Lung (tissue), 12 donors: ENCODE results near the gene C21orf91. TPM values are rescaled to one million over a fixed set of nuclear protein-coding genes. Genes with fewer than 3 reads are reported as not detected.

Experiments used
- ATAC-seq: fragments of 200-7000 bp; cut with Tn5 transposase; one replicate; pipeline ENCODE4 v1.9.1; 2020; ENCODE audit warnings: moderate number of reproducible peaks; ENCODE audit not compliant: insufficient read depth, low FRiP score
- DNase-seq, 3 donors: peaks; one replicate each; pipeline ENCODE4 v3.0.0-alpha.2; 2013 to 2017
- H3K27ac ChIP-seq, 2 donors: one replicate each; pipeline ENCODE4 v1.5.1; 2013; ENCODE audit warnings: mild to moderate bottlenecking in 2 of 2, moderate library complexity in 2 of 2, control low read depth in 1 of 2, inconsistent platforms in 1 of 2, low read depth in 1 of 2, low read length in 1 of 2
- H3K27me3 ChIP-seq, 3 donors: one replicate each; pipeline ENCODE4 v1.5.1; 2013; ENCODE audit warnings: low read length in 2 of 3; ENCODE audit not compliant: control insufficient read depth in 3 of 3, insufficient read depth in 3 of 3
- H3K36me3 ChIP-seq, 4 donors: one replicate each; pipeline ENCODE4 v1.5.1; 2013; ENCODE audit warnings: low read length in 4 of 4, mild to moderate bottlenecking in 1 of 4, moderate library complexity in 1 of 4; ENCODE audit not compliant: control insufficient read depth in 4 of 4, insufficient read depth in 4 of 4
- H3K4me1 ChIP-seq, 5 donors: one replicate each; pipeline ENCODE4 v1.5.1; 2013; ENCODE audit warnings: low read length in 5 of 5, mild to moderate bottlenecking in 2 of 5, moderate library complexity in 1 of 5; ENCODE audit not compliant: control insufficient read depth in 5 of 5, insufficient read depth in 5 of 5
- H3K4me3 ChIP-seq: one replicate; pipeline ENCODE4 v1.5.1; 2013; ENCODE audit warnings: mild to moderate bottlenecking, control low read depth, moderate library complexity
- H3K9ac ChIP-seq, 2 donors: one replicate each; pipeline ENCODE4 v1.5.1; 2013; ENCODE audit warnings: low read length in 2 of 2, control low read depth in 1 of 2; ENCODE audit not compliant: insufficient read depth in 1 of 2
- H3K9me3 ChIP-seq, 4 donors: one replicate each; pipeline ENCODE4 v1.5.1; 2013; ENCODE audit warnings: low read length in 3 of 4, mild to moderate bottlenecking in 1 of 4, moderate library complexity in 1 of 4; ENCODE audit not compliant: control insufficient read depth in 4 of 4, insufficient read depth in 3 of 4
- WGBS, 2 donors: extraction: QIAGEN DNeasy Blood & Tissue Kit; methylation state at CpG; one replicate each; pipeline ENCODE4 v1.1.7; 2013; 5-methylcytosine and 5-hydroxymethylcytosine counted together
- polyA plus RNA-seq, 2 donors: library from polyadenylated mRNA; stranded (reverse); fragments of 200-250 nt; gene quantifications; one replicate each; pipeline ENCODE4 v1.2.1, GENCODE V29; 2013
- total RNA-seq, 2 donors: library from RNA; depleted of rRNA in 1 of 2; stranded (reverse); fragments of >200 nt in 1 of 2; gene quantifications; one replicate each; pipeline ENCODE4 v1.2.1, GENCODE V29; 2014 to 2021
- TF ChIP-seq, protein P1 (sequence below): IDR thresholded peaks from 2 replicates; pipeline ENCODE4 v1.5.1; 2012; ENCODE audit warnings: mild to moderate bottlenecking; ENCODE audit errors: control extremely low read depth, extremely low read depth
- donor health status: control.
- donor health status: control.
- donor health status: Bipolar disorder and iron deficiency.
- donor health status: healthy.
- donor health status: DM: yes; HTN: yes; CAD: no.

C21orf91 gene
- total and polyA plus RNA-seq, 4 donors: 2.8 to 19.0 (median 10.2) TPM

DNA sequence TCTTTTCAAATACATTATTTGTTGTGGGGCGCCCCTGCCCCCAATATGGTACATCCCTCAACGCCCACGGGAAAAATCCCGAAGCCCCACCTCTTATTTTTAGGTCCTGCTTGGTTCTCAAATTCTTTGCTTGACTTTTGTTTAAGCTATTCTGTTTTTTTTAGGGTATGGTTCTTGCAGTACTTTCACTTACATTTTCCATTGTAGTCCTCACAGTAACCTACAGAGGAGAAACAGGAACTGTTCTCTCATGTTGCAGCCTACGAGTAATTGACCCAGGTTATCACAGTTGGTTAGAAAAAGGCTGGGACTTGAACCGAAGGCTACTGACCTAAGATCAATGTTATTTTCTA, 697 bp upstream of the C21orf91 start:
- Histone ChIP-seq H3K4me3 (peak overlapping the region; percentile 43), H3K9me3 (no peaks in the 10 kb centered on the region), H3K36me3 (peaks cover 0 to 2% (median 0%) of the 10 kb centered on the region in 4 donors), H3K27me3 (no peaks in the 10 kb centered on the region), H3K4me1 (peaks cover 0 to 10% (median 3%) of the 10 kb centered on the region in 5 donors), H3K9ac (peak overlapping the region; percentile 56 to 86), H3K27ac (peak overlapping the region; percentile 93 to 97)
- WGBS, 2 donors: 0 to 1% methylated on average over 6 of the region's 6 CpGs
- DNase-seq (no peak), ATAC-seq (peak; percentile 57)
- TF ChIP-seq, protein P1, sequence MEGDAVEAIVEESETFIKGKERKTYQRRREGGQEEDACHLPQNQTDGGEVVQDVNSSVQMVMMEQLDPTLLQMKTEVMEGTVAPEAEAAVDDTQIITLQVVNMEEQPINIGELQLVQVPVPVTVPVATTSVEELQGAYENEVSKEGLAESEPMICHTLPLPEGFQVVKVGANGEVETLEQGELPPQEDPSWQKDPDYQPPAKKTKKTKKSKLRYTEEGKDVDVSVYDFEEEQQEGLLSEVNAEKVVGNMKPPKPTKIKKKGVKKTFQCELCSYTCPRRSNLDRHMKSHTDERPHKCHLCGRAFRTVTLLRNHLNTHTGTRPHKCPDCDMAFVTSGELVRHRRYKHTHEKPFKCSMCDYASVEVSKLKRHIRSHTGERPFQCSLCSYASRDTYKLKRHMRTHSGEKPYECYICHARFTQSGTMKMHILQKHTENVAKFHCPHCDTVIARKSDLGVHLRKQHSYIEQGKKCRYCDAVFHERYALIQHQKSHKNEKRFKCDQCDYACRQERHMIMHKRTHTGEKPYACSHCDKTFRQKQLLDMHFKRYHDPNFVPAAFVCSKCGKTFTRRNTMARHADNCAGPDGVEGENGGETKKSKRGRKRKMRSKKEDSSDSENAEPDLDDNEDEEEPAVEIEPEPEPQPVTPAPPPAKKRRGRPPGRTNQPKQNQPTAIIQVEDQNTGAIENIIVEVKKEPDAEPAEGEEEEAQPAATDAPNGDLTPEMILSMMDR: no peak

GRCh38 chr21:17818186-17819113, 706 bp downstream of the C21orf91 start:
- H3K9me3 ChIP-seq: no peaks in the 10 kb centered on the region

DNA sequence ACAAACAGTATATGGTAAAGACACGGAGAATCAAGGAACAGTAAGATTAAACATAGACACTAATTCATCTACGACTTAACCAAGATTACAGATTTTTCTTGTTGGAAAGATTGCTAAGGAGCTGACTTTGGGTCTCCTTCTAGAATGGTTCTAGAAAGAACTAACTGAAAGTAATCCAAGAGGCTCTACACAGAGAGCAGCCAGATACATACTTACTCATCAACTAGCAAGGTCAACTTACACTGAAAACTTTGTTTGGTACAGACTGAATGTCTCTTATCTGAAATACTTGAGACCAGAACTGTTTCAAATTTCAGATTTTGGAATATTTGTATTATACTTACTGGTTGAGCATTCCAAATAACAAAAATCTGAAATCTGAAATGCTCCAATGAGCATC, 5.8 kb downstream of the C21orf91 start:
- DNase-seq (no peak), ATAC-seq (no peak)
- TF ChIP-seq, protein P1: no peak
- H3K9me3 ChIP-seq: peaks cover 0 to 7% (median 2%) of the 10 kb centered on the region in 4 donors
- 97 to 98% methylated on average over 2 of the region's 2 CpGs for WGBS, 2 donors
- no peak overlapping the region for H3K27ac ChIP-seq
- H3K4me1 ChIP-seq: peaks cover 0 to 8% (median 2%) of the 10 kb centered on the region in 5 donors
- H3K27me3 ChIP-seq: no peaks in the 10 kb centered on the region
- no peak overlapping the region for H3K9ac ChIP-seq
- no peak overlapping the region for H3K4me3 ChIP-seq
- H3K36me3 ChIP-seq: peaks cover 6 to 29% (median 17%) of the 10 kb centered on the region in 4 donors

More at GRCh38 chr21:17818186-17819113, 706 bp downstream of the C21orf91 start:
- TF ChIP-seq, protein P1: no peak
- Histone ChIP-seq H3K4me1 (peaks cover 0 to 10% (median 3%) of the 10 kb centered on the region in 5 donors), H3K27ac (peak overlapping the region; percentile 93 to 97), H3K36me3 (peaks cover 0 to 6% (median 3%) of the 10 kb centered on the region in 4 donors), H3K4me3 (peak overlapping the region; percentile 96), H3K27me3 (no peaks in the 10 kb centered on the region), H3K9ac (peak overlapping the region; percentile 56 to 83)
- DNase-seq: peak; percentile 52 to 68 (median 62)
- 1% methylated on average over 48 to 56 of the region's 56 CpGs for WGBS, 2 donors
- ATAC-seq: peak; percentile 25
